SK-N-SH (cell line): Measurements from ENCODE around the gene ZBTB34.

Experiments
- CTCF ChIP-seq: fragments of 200-600 bp; sonication (generic); IDR thresholded peaks from 2 replicates; pipeline ENCODE4 v1.6.1; 2017; ENCODE audit warnings: antibody characterized with exemption, mild to moderate bottlenecking, moderate library complexity
- SMC3 ChIP-seq: IDR thresholded peaks from 2 replicates; pipeline ENCODE4 v1.6.1; 2012; ENCODE audit warnings: low read depth, low read length, improper control_type of control experiment

DNA sequence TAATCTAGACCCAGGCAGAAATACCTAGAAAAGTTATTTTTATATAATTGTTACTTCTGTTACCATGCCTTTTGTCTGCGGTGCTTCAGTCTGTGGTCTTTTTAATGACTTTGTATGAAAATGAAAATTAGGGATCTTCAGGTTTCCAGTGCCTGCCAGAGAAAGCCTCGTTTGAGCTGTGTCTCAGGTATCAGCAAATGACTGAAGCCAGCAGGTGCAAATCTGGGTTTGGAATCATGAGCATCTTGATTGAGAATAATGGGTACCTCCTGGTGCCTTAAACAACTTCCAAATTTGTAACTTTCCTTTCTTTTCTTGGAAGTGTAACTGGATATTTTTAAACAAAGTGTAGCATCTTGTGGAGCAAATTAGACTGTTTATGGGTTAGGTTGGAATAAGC, 4.3 kb downstream of the ZBTB34 start:
- TF ChIP-seq CTCF (no peak), SMC3 (no peak)
